K562 (cell line): ENCODE data around the gene COPS8. TPM values are rescaled to one million over a fixed set of nuclear protein-coding genes. Genes with fewer than 3 reads are reported as not detected.

ENCODE experiments used
- ATAC-seq: fragments of 200-7000 bp; cut with Tn5 transposase; 3 replicates; pipeline ENCODE4 v1.9.1; 2020; ENCODE audit warnings: moderate library complexity
- BruUV-seq: library from RNA; stranded (reverse); fragments of 400-500 nt; replicated peaks from 2 replicates; lab custom pipeline; 2021; lab: Mats Ljungman, UMichigan
- CTCF ChIA-PET: fragments of 300-600 bp; formaldehyde crosslinking; extraction: SDS; loops from one replicate; lab custom pipeline; 2021; ENCODE audit warnings: low intra/inter-chr PET ratio; lab: Yijun Ruan, JAX
- POLR2A ChIA-PET: fragments of 300-600, 350-650 bp; sonication (Branson Sonifier 250); formaldehyde crosslinking; extraction: SDS; loops from one replicate; lab custom pipeline; 2021; ENCODE audit warnings: antibody characterized with exemption, inconsistent platforms; lab: Yijun Ruan, JAX
- DNase-seq, 4 experiments: peaks; one replicate each; pipeline versions ENCODE4 v3.0.0 to v3.0.0-alpha.2; 2011 to 2018; ENCODE audit warnings: low spot score in 3 of 4, mixed read lengths in 3 of 4; ENCODE audit errors: extremely low read depth in 1 of 4
- FAIRE-seq: peaks from 2 replicates; lab custom pipeline; 2011; peaks lifted over from hg19 to GRCh38; lab: Jason Lieb, UNC
- H2AFZ ChIP-seq: 2 replicates; pipeline ENCODE4 v1.6.0; 2011; ENCODE audit warnings: low read depth, low read length, control low read depth, inconsistent platforms
- H3K27ac ChIP-seq: fragments of 200-600 bp; 3 replicates; pipeline ENCODE4 v1.8.0; 2011; ENCODE audit warnings: low read depth, mild to moderate bottlenecking, control low read depth, inconsistent platforms, low read length, moderate library complexity, mixed read lengths; ENCODE audit errors: extremely low read depth
- H3K27me3 ChIP-seq, 2 experiments: fragments of 300-600 bp in 1 of 2; 2 replicates in 1 of 2; 3 replicates in 1 of 2; pipeline versions ENCODE4 v1.6.0 to v1.8.0; 2011; ENCODE audit warnings: inconsistent platforms in 2 of 2, low read length in 2 of 2, mild to moderate bottlenecking in 1 of 2, mixed read lengths in 1 of 2, moderate library complexity in 1 of 2; ENCODE audit not compliant: control insufficient read depth in 2 of 2, insufficient read depth in 2 of 2
- H3K36me3 ChIP-seq: fragments of 300-600 bp; 3 replicates; pipeline ENCODE4 v1.8.0; 2011; ENCODE audit warnings: mild to moderate bottlenecking, low read length, inconsistent platforms; ENCODE audit not compliant: control insufficient read depth, insufficient read depth
- H3K4me1 ChIP-seq, 2 experiments: fragments of 200-600 bp in 1 of 2; replicated peaks in 1 of 2; 2 replicates in 1 of 2; 3 replicates in 1 of 2; pipeline versions ENCODE4 v1.5.1 to v1.8.0; 2011; ENCODE audit warnings: inconsistent platforms in 2 of 2, low read length in 2 of 2, mild to moderate bottlenecking in 1 of 2, mixed read lengths in 1 of 2, moderate library complexity in 1 of 2; ENCODE audit not compliant: control insufficient read depth in 2 of 2, insufficient read depth in 2 of 2
- H3K4me2 ChIP-seq: 2 replicates; pipeline ENCODE4 v1.6.1; 2011; ENCODE audit warnings: low read length, control low read depth, inconsistent platforms, mixed read lengths; ENCODE audit not compliant: insufficient read depth
- H3K4me3 ChIP-seq: fragments of 200-600 bp; sonication (generic), shearing (Covaris generic); 2 replicates; pipeline ENCODE4 v1.5.1; 2016; ENCODE audit warnings: control low read depth, inconsistent platforms
- H3K79me2 ChIP-seq: fragments of 200-600 bp; 3 replicates; pipeline ENCODE4 v1.8.0; 2011; ENCODE audit warnings: low read length, inconsistent platforms; ENCODE audit not compliant: control insufficient read depth, insufficient read depth
- H3K9ac ChIP-seq, 2 experiments: 2 replicates each; pipeline versions ENCODE4 v1.6.0 to v1.6.1; 2011; ENCODE audit warnings: low read depth in 2 of 2, low read length in 2 of 2, control low read depth in 1 of 2, inconsistent platforms in 1 of 2, mild to moderate bottlenecking in 1 of 2, mixed read lengths in 1 of 2; ENCODE audit not compliant: insufficient read depth in 1 of 2
- H3K9me1 ChIP-seq: one replicate; pipeline ENCODE4 v1.6.0; 2011; ENCODE audit warnings: inconsistent platforms, mild to moderate bottlenecking, low read length, moderate library complexity; ENCODE audit not compliant: control insufficient read depth, insufficient read depth
- H3K9me3 ChIP-seq: replicated peaks from 2 replicates; pipeline ENCODE4 v1.5.1; 2011; ENCODE audit warnings: low read depth, low read length, inconsistent platforms; ENCODE audit not compliant: control insufficient read depth, insufficient read depth
- H4K20me1 ChIP-seq: replicated peaks from 2 replicates; pipeline ENCODE4 v1.6.1; 2011; ENCODE audit warnings: low read length, inconsistent platforms, mixed read lengths; ENCODE audit not compliant: control insufficient read depth, insufficient read depth
- GTF2A2 ChIP-seq: IDR thresholded peaks from 2 replicates; pipeline ENCODE4 v1.6.1; 2016; ENCODE audit warnings: mild to moderate bottlenecking, missing genetic modification characterization, missing compliant biosample characterization
- MED1 ChIP-seq: sonication (generic); formaldehyde crosslinking; IDR thresholded peaks from 2 replicates; pipeline ENCODE4 v1.8.1; 2023; ENCODE audit warnings: missing genetic modification reagents, borderline replicate concordance
- MEF2D ChIP-seq: conservative IDR thresholded peaks from 2 replicates; pipeline ENCODE4 v1.6.1; 2016; ENCODE audit warnings: low read depth, missing genetic modification characterization, missing compliant biosample characterization
- MYBL2 ChIP-seq, 2 experiments: fragments of 450-650 bp in 1 of 2; sonication (generic) in 1 of 2; formaldehyde crosslinking in 1 of 2; IDR thresholded peaks; 2 replicates each; pipeline versions ENCODE4 v1.6.1 to v1.8.1; 2017 to 2022; ENCODE audit warnings: borderline replicate concordance in 1 of 2, inconsistent platforms in 1 of 2, low read depth in 1 of 2, mild to moderate bottlenecking in 1 of 2, missing genetic modification reagents in 1 of 2, moderate library complexity in 1 of 2
- SRSF1 ChIP-seq: fragments of 200-400 bp; formaldehyde crosslinking; IDR thresholded peaks from 2 replicates; pipeline ENCODE4 v1.6.1; 2017; ENCODE audit warnings: mild to moderate bottlenecking, low read depth, low read length, moderate library complexity
- TARDBP ChIP-seq: fragments of 450-650 bp; IDR thresholded peaks from 2 replicates; pipeline ENCODE4 v1.6.1; 2016
- ZNF146 ChIP-seq: IDR thresholded peaks from one replicate; pipeline ENCODE4 v1.6.1; 2018; ENCODE audit warnings: missing compliant biosample characterization; ENCODE audit not compliant: unreplicated experiment
- WGBS: fragments of 100-300 bp; shearing (Covaris generic); methylation state at CpG from one replicate; pipeline ENCODE4 v1.1.6; 2016; ENCODE audit warnings: low coverage, mixed read lengths; ENCODE audit not compliant: insufficient coverage; ENCODE audit errors: missing lambda C conversion rate; 5-methylcytosine and 5-hydroxymethylcytosine counted together
- in situ Hi-C: fragments of 300-500 bp; cut with MboI; formaldehyde crosslinking; loops from 4 replicates; pipeline ENCODE4 v1.15.0; 2018; ENCODE audit warnings: inconsistent platforms, mixed read lengths
- intact Hi-C: fragments of 100-400 bp; cut with micrococcal nuclease; formaldehyde crosslinking; loops from 2 replicates; pipeline ENCODE4 v1.14.2; 2022
- polyA plus RNA-seq, 8 experiments: library from polyadenylated mRNA; depleted of rRNA in 4 of 8; stranded (reverse) in 5 of 8; unstranded in 3 of 8; fragments of >200 nt; fragmentation: Nextera tagmentation in 2 of 8; fragmentation: Illumina TruSeq in 1 of 8; extraction: Ambion mirVana in 2 of 8; extraction: Trizol in 1 of 8; gene quantifications; 2 replicates each; pipeline versions ENCODE4 v1.2.1 to v1.2.3, GENCODE V29; 2011 to 2014; ENCODE audit warnings: inconsistent platforms in 1 of 8, missing spikeins in 1 of 8
- total RNA-seq, 7 experiments: library from RNA; depleted of rRNA in 6 of 7; stranded (reverse); fragments of >200 nt in 6 of 7; fragmentation: Illumina TruSeq in 2 of 7; extraction: Trizol in 2 of 7; gene quantifications; 2 replicates each; pipeline versions ENCODE4 v1.2.1 to v1.2.3, GENCODE V29; 2011 to 2021; ENCODE audit warnings: low replicate concordance in 1 of 7
- TF ChIP-seq, protein P1 (sequence below): fragments of 450-650 bp; conservative IDR thresholded peaks from 2 replicates; pipeline ENCODE4 v1.6.1; 2016; ENCODE audit warnings: missing genetic modification characterization, low read depth, mild to moderate bottlenecking, control low read depth, missing compliant biosample characterization
- TF ChIP-seq, protein P2 (sequence below), 2 experiments: IDR thresholded peaks; 2 replicates each; pipeline ENCODE4 v1.6.1; 2011; ENCODE audit warnings: borderline replicate concordance in 1 of 2, control low read depth in 1 of 2, low read depth in 1 of 2, low read length in 1 of 2, mild to moderate bottlenecking in 1 of 2, mixed read lengths in 1 of 2, moderate library complexity in 1 of 2; ENCODE audit not compliant: insufficient read depth in 1 of 2, insufficient read length in 1 of 2, poor library complexity in 1 of 2, severe bottlenecking in 1 of 2; ENCODE audit errors: extremely low read depth in 1 of 2
- TF ChIP-seq, protein P3 (sequence below), 2 experiments: fragments of 450-650 bp; IDR thresholded peaks; 2 replicates each; pipeline ENCODE4 v1.6.1; 2018; ENCODE audit warnings: mild to moderate bottlenecking in 2 of 2, low read depth in 1 of 2; ENCODE audit not compliant: partially characterized antibody in 2 of 2
- TF ChIP-seq, protein P4 (sequence below): fragments of 450-650 bp; IDR thresholded peaks from 2 replicates; pipeline ENCODE4 v1.6.1; 2016

COPS8 gene
- total and polyA plus RNA-seq, 9 of the 15 experiments (the other 6 are each of a cell fraction or from before 2014, with no cell fraction given), result 28.2 to 97.3 (median 58.9) TPM

DNA sequence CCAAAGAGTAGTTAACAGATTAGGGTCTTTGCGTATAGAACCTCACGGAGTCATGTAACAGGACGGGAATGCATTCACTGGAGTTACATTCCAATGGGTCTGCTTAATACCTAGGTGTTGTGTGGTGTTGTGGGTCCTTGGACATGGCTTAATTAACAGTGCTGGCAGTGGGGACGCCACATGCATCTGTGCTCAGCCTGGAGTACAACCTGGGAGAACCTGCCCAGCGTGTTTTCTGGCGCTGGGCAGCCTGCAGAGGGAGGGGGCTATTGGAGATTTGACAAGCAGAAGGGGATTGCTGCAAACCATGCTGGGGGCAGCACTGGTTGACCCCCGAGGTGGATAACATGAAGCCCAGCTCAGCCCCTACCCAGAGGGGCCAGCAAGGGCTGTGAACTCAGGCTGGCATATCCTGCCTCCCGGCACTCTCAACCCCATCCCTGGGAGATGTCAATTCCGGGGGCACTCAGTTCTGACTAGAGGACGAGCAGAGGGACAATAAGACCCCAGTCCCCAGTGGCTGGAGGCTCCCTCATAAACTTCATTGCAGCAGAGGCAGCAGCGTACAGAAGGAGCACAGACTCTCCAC lies 29.3 kb upstream of the COPS8 start:
- Histone ChIP-seq H3K9ac (no peak overlapping the region), H3K4me1 (no peaks in the 10 kb centered on the region), H3K27ac (no peak overlapping the region), H3K27me3 (peaks cover 0 to 33% of the 10 kb centered on the region in 2 experiments; a peak in 3 of 5 replicates), H3K9me1 (peaks cover 2% of the 10 kb centered on the region), H2AFZ (no peak overlapping the region), H3K4me2 (no peak overlapping the region), H3K9me3 (no peaks in the 10 kb centered on the region), H3K4me3 (no peak overlapping the region), H4K20me1 (peaks cover 5% of the 10 kb centered on the region; the same call in 1 of the 2 replicates), H3K79me2 (no peaks in the 10 kb centered on the region), H3K36me3 (no peaks in the 10 kb centered on the region)
- FAIRE-seq, result no peak
- no peak for ATAC-seq
- CTCF ChIA-PET, result no interaction called here
- BruUV-seq, result no TSS peak
- POLR2A ChIA-PET, result no interaction called here
- DNase-seq, result no peak
- intact Hi-C loops (no loop called here), in situ Hi-C loops (loop anchor here (10.0 to 25.0 kb wide), 2 partner anchors 544 to 712 kb away; a partner anchor contains a TSS)
- WGBS, result 2% methylated on average over 8 of the region's 11 CpGs
- TF ChIP-seq MED1 (CRISPR knock-in tag) (no peak), GTF2A2 (tag) (no peak), SRSF1 (no peak), MYBL2 (IDR thresholded peaks at IDR 0.05; ENCODE audit: low read depth) (no peak), MYBL2 (CRISPR knock-in tag; IDR thresholded peaks at IDR 0.05; ENCODE audit: borderline replicate concordance) (no peak), ZNF146 (CRISPR knock-in tag) (no peak), TARDBP (no peak), MEF2D (tag) (no peak)
- TF ChIP-seq, protein P1, sequence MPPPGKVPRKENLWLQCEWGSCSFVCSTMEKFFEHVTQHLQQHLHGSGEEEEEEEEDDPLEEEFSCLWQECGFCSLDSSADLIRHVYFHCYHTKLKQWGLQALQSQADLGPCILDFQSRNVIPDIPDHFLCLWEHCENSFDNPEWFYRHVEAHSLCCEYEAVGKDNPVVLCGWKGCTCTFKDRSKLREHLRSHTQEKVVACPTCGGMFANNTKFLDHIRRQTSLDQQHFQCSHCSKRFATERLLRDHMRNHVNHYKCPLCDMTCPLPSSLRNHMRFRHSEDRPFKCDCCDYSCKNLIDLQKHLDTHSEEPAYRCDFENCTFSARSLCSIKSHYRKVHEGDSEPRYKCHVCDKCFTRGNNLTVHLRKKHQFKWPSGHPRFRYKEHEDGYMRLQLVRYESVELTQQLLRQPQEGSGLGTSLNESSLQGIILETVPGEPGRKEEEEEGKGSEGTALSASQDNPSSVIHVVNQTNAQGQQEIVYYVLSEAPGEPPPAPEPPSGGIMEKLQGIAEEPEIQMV (tag), result no peak
- TF ChIP-seq, protein P2, sequence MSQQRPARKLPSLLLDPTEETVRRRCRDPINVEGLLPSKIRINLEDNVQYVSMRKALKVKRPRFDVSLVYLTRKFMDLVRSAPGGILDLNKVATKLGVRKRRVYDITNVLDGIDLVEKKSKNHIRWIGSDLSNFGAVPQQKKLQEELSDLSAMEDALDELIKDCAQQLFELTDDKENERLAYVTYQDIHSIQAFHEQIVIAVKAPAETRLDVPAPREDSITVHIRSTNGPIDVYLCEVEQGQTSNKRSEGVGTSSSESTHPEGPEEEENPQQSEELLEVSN (IDR thresholded peaks at IDR 0.05; ENCODE audit: borderline replicate concordance in 1 of 2, extremely low read depth in 1 of 2, insufficient read depth in 1 of 2, insufficient read length in 1 of 2, low read depth in 1 of 2, low read length in 1 of 2, poor library complexity in 1 of 2, severe bottlenecking in 1 of 2), result no peak
- TF ChIP-seq, protein P3, sequence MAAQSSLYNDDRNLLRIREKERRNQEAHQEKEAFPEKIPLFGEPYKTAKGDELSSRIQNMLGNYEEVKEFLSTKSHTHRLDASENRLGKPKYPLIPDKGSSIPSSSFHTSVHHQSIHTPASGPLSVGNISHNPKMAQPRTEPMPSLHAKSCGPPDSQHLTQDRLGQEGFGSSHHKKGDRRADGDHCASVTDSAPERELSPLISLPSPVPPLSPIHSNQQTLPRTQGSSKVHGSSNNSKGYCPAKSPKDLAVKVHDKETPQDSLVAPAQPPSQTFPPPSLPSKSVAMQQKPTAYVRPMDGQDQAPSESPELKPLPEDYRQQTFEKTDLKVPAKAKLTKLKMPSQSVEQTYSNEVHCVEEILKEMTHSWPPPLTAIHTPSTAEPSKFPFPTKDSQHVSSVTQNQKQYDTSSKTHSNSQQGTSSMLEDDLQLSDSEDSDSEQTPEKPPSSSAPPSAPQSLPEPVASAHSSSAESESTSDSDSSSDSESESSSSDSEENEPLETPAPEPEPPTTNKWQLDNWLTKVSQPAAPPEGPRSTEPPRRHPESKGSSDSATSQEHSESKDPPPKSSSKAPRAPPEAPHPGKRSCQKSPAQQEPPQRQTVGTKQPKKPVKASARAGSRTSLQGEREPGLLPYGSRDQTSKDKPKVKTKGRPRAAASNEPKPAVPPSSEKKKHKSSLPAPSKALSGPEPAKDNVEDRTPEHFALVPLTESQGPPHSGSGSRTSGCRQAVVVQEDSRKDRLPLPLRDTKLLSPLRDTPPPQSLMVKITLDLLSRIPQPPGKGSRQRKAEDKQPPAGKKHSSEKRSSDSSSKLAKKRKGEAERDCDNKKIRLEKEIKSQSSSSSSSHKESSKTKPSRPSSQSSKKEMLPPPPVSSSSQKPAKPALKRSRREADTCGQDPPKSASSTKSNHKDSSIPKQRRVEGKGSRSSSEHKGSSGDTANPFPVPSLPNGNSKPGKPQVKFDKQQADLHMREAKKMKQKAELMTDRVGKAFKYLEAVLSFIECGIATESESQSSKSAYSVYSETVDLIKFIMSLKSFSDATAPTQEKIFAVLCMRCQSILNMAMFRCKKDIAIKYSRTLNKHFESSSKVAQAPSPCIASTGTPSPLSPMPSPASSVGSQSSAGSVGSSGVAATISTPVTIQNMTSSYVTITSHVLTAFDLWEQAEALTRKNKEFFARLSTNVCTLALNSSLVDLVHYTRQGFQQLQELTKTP (IDR thresholded peaks at IDR 0.05; ENCODE audit: low read depth in 1 of 2, partially characterized antibody in 2 of 2), result no peak
- TF ChIP-seq, protein P4, sequence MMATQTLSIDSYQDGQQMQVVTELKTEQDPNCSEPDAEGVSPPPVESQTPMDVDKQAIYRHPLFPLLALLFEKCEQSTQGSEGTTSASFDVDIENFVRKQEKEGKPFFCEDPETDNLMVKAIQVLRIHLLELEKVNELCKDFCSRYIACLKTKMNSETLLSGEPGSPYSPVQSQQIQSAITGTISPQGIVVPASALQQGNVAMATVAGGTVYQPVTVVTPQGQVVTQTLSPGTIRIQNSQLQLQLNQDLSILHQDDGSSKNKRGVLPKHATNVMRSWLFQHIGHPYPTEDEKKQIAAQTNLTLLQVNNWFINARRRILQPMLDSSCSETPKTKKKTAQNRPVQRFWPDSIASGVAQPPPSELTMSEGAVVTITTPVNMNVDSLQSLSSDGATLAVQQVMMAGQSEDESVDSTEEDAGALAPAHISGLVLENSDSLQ, result no peak
